Activated CD4-positive, alpha-beta T cell treated with anti-CD3 and anti-CD28 coated beads, Interleukin-2, amount 50 U/mL, for 4 hours (primary cell): ENCODE results near the gene KRT6A.
"Not testable (repeated sequence)": the region's sequence is repeated elsewhere in the genome, so short reads cannot be mapped to it uniquely, and the experiment has no call there.

Source experiments
- DNase-seq, 2 experiments: peaks; one replicate each; pipeline ENCODE4 v3.0.0-alpha.2; 2020

The KRT6A gene

DNA sequence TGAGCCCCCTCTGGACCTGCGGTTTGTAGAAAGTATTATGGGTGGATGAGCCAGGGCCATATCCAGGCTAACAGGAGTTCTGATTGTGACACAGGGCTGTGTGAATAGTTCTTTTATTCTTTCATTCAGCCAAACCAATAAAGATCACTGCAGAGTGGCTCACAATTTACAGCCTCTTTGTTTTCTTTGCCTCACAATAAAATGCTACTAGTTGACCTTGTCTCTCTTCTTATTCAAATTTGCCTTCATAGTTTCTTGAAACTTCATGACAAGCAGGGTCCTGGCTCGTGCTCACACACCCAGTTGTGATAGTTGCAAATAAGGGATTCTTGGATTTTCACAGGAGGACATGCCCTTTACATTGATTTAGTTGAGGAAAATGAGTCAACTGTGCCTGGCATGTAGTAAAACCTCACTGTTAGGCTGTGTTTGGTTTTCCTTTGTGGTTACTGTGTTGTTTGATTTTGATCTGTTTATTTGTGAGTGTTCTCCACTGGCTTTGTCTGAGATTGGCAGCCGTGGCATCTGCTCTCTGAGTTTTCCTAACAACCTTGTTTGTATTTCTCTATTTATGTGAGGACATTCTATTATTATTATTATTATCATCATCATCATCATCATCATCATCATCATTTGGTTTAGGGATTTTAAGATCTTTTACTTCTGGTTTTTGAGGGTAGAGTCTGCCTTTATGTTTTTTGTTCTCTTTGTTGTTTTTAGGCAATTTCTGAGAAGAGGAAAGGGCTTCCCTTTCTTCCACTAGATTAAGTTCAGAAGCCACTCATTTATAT lies 38.5 kb downstream of the KRT6A start:
- DNase-seq = no peak

DNA sequence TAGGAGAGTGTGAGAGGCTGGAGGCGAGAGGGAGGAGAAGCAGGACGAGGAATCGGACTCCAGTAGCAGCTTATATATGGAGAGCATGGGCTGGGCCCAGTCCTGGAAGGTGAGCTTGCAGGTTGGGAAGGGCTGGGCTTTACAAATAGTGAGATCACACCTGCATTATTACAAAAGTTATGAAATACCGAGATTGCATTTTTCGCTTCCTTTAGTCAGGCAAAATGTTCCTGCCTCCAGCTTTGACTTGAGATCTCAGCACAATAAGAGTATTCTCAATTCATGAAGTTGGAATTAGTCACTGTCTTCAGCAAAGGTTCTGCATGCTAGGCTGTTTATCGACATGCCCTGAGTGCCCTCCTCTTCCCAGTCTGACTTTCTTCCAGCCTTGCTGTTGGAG lies 41.0 kb downstream of the KRT6A start, which contains the start of gene KRT6B:
Gene KRT6B, minus strand, starts transcription at position 46 of the 400 bp plus-strand sequence. CDS start 68 bp downstream, outside the sequence.
- DNase-seq = no peak

DNA sequence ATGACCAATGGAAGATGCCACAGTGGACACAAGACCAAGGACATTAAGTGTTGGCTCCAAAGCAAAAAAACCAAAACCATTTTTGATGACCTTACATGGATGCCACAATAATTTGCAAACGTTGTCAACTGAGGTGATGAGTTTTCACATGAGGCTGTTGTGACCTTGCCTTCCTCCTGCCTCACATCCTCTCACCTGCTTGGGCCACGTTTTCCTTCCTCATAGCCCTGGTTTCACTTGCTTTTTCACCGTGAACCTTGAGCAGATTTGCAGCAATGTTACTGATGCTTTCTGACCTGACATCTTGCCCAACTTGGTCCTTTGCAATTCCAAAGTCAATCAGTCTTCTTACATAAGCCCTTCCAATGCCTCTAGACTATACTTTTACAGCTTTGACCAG lies 44.8 kb downstream of the KRT6A start:
- DNase-seq = no peak

DNA sequence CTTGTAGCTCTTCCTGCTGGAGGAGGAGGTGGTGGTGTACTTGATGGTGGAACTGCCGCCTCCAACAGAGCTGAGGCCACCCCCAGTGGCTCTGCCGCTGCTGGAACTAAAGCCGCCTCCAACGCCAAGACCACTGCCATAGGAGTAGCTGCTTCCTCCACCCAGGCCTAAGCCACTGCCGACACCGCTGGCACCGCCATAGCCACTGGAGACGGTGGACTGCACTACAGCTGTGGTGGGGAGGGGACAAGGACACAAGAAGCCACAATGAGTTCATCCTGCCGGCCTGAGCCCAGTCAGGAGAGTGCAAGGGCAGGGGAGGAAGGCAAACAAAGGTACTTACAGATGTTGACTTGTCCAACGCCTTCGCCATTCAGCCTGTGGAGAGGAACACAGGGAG lies 45.9 kb downstream of the KRT6A start:
- not testable (repeated sequence) for DNase-seq

DNA sequence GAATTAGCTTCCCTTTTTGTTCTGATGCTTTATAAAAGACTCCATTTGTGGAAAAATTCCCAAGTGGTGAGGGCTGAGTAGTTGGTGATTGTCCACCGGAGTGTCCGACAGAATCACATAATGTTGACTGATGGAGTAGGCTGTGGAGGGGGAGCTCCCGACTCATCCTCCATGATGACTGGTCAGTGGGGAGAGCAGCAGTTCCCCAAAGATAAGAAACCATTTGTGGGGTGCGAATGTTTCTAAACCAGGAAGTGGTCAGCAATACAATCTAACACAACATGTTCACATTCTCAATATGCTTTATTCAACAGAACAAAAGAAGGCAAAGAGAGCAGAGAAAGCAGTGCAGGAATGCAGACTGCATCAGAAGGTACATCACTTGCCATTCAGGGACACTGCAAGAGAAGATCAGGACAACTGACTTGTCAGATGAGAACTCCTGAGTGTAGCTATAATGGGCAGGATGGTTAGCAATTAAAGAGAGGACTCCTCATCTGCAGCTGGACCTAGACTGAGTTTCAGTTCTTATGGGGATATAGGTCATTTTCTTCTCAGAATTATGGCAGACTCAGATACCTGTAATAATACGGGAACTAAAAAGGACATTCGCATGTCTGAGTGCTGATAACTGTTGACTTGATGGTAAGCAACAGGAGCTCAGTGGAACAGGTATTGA lies 46.6 kb downstream of the KRT6A start:
- no peak for DNase-seq

DNA sequence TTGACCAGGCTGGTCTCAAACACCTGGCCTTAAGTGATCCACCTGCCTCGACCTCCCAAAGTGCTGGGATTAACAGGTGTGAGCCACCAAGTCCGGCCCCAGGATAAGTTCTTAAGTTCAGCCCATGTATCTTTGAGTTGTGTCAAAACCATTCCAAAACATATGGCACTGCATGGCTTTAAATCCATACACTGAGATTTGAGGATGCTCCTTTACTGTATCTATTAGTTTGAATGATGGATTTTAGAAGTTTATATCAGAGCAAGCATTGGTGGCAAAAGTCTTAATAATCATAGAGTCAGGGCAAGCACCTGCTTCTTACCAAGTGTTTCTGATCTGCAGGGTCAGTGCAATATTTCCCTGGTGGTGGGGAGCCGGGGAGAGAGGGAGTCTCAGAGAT lies 47.2 kb downstream of the KRT6A start:
- no peak for DNase-seq

DNA sequence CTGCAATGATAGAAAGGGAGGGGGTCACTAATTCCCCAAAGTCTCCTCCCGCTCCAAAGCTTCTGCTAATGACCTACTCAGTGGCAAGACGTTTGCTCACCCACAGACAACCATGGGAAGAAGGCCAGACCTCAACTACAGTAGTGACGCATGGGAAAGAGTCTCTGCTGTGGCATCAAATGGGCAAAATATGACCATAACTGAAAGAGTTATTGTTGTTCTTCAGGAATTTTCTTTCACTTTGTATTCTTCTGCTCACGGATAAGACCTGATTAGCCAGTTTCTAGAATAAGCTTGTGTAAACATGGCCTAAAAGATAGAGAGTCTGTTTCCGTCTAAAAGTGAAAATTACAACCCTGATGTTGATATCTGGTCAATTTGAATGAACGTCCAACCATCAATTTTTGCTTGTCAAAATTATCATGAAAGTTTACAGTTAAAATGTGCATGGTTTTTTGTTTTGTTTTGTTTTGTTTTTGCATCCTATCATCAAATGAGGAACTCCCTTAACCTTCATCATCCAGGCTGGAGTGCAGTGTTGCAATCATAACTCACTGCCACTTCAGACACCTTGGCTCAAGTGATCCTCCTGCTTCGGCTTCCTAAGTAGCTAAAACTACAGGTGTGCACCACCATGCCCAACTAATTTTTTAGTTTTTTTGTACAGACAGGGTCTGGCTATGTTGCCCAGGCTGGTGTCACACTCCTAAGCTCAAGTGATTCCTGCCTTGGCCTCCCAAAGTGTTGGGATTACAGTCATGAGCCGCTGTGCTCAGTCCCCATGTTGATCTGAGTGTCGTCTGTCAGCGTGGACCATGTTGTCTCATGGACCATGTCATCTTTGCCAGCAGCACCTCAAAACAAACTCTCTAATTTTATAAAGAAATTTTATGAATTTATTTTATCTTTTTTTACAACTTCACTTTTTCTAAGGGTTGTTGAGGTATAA lies 48.1 kb downstream of the KRT6A start:
- no peak for DNase-seq

DNA sequence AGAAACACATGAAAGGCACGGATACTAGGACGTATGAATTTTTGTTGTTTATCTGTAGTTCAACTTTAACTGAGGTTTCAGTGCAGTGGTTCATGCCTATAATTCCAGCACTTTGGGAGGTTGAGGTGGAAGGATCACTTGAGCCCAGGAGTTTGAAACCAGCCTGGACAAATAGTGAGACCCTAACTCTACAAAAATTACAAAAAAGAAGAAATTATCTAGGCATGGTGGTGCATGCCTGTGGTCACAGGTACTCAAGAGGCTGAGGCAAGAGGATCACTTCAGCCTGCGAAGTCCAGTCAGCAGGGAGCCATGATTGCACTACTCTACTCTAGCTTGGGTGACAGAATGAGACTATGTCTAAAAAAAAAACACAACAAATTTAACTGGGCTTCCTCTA lies 49.1 kb downstream of the KRT6A start:
- no peak for DNase-seq

DNA sequence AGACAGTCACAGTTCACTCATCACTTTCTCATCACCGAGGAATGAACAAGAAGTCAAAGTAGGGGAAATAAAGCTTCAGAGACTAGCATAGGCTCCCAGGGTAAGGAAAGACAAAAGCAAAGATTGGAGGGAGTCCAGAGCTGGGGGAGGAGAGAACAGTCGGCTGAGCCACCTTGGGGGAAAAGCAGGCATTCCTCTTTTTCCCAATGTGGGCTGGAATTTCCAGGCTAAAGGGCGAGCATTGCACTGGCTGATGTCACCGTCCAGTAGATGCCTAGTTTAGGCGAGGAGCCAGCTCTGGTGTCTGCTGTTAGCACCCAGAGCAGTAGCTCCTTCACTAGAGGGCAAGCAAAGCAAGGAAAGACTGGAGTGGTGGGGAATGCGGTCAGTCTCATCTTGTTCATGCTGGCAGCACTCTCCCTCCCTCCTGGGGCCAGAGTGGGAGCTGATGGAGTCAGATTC lies 50.4 kb downstream of the KRT6A start:
- no peak for DNase-seq

DNA sequence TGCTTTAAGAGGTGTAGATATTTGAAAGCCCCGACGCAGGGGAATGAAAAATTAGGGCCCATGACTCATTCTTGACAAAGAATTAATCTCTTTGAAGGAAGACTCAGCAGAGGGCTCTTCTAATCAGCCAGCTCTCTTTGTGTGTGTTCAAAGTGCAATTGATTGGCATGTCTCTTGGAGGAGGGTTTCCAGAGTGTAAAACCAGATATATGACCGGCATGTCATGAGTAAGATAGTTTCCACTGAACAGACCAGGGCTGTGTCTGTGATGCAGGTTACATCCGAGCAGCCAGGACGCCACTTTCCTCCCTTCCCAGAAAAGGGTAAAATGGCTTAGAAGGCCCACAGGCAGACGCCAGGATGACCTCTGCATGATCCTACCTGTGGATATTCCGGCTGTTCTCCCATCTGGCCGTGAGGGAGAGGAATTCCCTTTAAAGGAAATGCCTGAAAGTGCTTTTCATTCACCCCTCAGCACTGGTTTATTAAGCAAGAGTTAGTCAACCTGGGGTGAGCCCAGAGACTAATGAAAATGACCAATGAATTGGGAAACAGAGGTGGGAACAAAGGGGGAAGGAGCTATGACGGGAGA lies 51.6 kb downstream of the KRT6A start:
- DNase-seq = no peak

DNA sequence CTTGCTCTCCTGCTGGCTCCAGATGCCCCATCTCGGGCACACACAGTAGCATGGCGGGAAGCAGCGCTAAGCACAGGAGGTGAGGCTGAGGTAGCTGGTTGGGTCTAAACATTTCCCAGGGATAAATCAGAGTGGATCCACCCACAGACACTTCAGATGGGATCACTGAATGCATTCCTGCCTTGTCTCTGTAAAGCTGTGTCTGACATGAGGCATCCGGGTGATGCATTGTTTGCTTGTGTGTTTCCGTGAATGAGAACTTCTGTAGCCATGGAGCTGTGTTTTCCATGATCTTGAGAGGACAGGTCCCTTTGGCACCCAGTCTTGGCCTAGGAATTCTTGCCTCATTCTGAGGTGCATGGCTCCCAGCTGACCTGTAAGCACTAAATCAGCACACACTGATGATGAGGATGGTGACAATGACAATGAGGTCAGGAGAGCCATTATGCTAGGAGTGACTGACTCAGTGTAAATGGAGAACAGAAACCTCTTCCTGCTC lies 52.2 kb downstream of the KRT6A start:
- DNase-seq = no peak

DNA sequence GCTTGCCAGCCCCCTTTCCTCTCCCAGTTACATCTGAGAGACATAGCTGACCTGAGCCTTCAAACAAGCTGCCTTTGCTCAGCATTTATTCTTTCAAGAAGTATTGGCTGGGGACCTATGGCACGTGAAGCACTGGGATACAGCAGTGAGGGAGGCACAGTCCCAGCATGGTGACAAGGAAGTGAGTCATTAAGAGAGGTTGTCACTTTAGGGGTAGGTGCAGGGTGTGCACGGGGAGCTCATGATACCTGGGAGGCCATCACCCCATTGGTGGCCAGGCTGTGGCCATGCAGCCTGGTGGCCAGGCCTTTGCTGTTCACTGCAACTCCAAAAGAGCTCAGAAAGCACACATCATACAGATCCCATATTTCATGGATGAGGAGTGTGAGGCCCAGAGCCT lies 53.2 kb downstream of the KRT6A start:
- no peak for DNase-seq

DNA sequence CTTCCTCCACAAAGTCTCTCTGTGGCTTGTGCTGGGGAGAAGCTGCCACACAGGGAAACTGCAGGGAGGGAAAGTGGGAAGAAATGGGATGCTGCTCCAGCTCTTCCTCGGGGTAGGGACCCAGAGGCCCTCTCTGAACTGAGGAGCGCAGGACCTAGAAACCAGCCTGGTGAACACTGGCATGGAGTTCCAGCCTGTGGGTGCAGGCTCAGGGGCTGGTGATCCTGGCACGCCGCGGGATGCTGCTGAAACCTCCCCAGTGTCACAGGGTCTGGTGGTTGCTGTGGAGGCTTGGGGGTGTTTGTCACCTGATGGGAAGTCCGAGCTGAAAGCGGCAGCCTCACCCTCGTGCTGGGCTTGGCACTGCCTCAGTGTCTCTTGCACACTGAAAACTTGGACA lies 53.6 kb downstream of the KRT6A start:
- DNase-seq = no peak

DNA sequence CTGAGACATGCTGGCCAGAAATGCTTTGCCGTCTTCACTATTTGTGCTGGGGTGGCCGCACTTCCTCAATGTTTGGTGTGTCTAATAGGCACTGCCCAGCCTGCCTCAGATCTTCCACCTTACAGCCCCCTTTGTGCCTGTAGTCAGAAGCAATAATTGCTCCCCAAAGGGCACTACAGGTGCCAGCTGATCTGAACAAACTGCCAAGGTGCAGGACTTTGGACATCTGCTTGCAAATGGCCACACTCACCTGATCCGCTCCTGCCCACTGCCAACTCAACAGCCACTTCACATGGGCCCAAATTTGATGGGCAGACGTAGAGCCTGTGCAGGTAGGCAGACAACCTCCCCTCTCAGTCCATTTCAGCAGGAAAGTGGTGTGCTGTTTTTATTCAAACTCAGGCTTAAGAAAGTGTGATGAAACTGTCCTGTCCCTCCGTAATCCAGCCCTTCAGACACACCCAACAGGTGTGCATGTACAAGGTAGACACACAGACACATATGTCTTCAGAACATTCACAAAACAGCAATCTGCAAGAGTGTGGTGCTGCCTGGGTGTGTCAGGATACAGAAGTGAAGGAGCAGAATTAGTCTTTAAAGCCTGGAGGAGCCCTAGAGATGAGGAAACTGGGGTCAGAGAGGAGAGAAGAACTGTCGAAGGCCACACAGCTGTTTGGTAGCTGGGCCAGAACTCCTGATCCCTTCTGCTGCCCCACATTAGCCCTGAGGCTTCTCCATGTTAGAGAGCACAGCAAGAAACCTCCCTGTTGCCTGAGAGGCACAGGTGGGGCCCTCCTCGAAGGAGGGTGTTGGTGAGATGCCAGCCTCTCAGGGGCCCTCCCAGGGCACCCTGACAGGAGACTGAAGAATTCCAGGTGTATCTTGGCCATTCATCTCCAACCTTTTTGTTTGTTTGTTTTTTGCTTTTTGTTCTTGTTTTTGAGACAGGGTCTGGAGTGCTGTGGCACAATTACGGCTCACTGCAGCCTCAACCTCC lies 54.5 kb downstream of the KRT6A start:
- no peak for DNase-seq

DNA sequence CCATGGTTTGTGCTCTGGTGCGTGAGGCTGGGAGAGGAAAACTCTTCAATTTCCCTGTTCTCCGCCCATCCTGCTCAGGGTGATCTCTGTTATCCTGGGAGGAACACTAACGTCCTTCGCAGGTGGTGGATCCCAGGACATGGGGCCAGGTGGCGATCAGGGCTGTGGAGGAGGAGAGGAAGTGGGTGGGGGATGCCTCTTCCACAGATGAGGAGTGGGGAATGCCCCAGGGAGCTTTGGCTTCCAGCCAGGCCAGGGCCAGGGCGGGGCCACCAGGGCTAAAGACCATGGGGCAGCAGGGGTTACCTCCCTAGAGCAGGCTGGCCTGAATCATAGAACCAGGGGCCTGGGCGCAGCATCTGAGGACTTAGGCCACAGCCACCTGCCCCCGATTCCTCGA lies 55.5 kb downstream of the KRT6A start:
- DNase-seq = no peak
